Common myeloid progenitor, CD34-positive (primary cell): ENCODE measurements around the gene LMO1.

Experiments
- CTCF ChIA-PET: fragments of 350-600 bp; sonication (Branson Sonifier 250); formaldehyde crosslinking; loops from one replicate; lab custom pipeline; 2021; ENCODE audit warnings: antibody characterized with exemption; lab: Charles Lee
- POLR2A ChIA-PET: fragments of 350-600 bp; sonication (Branson Sonifier 250); formaldehyde crosslinking; loops from one replicate; lab custom pipeline; 2021; ENCODE audit warnings: antibody characterized with exemption; lab: Charles Lee
- DNase-seq, 3 donors: peaks; one replicate each; pipeline versions ENCODE4 v3.0.0 to v3.0.0-alpha.2; 2013
- H3K27ac ChIP-seq, 2 experiments: 1 replicate in 1 of 2; 2 replicates in 1 of 2; pipeline ENCODE4 v1.7.0; 2013; ENCODE audit warnings: inconsistent platforms in 2 of 2, low read length in 2 of 2, mild to moderate bottlenecking in 2 of 2, low read depth in 1 of 2, moderate library complexity in 1 of 2; ENCODE audit not compliant: severe bottlenecking in 2 of 2, insufficient read depth in 1 of 2, poor library complexity in 1 of 2
- H3K27me3 ChIP-seq, 5 experiments: replicated peaks in 2 of 5; 1 replicate in 3 of 5; 2 replicates in 2 of 5; pipeline versions ENCODE4 v1.6.1 to v1.7.0; 2013; ENCODE audit warnings: low read length in 4 of 5, mild to moderate bottlenecking in 2 of 5, moderate library complexity in 2 of 5, inconsistent platforms in 1 of 5; ENCODE audit not compliant: insufficient read depth in 5 of 5, control insufficient read depth in 4 of 5
- H3K36me3 ChIP-seq, 4 experiments: 1 replicate in 2 of 4; 2 replicates in 2 of 4; pipeline versions ENCODE4 v1.6.1 to v1.7.0; 2013; ENCODE audit warnings: low read length in 3 of 4, control low read depth in 1 of 4, mild to moderate bottlenecking in 1 of 4; ENCODE audit not compliant: control insufficient read depth in 4 of 4, insufficient read depth in 4 of 4
- H3K4me1 ChIP-seq, 4 experiments: 1 replicate in 3 of 4; 2 replicates in 1 of 4; pipeline versions ENCODE4 v1.6.1 to v1.7.1; 2013; ENCODE audit warnings: low read length in 3 of 4, mild to moderate bottlenecking in 3 of 4, control low read depth in 1 of 4, inconsistent platforms in 1 of 4, moderate library complexity in 1 of 4; ENCODE audit not compliant: control insufficient read depth in 4 of 4, insufficient read depth in 4 of 4; ENCODE audit errors: control extremely low read depth in 1 of 4
- H3K4me3 ChIP-seq, 7 experiments: 1 replicate in 4 of 7; 2 replicates in 3 of 7; pipeline versions ENCODE4 v1.5.1 to v1.7.0; 2013; ENCODE audit warnings: mild to moderate bottlenecking in 7 of 7, low read length in 6 of 7, moderate library complexity in 6 of 7, inconsistent platforms in 2 of 7, low read depth in 2 of 7, control low read depth in 1 of 7; ENCODE audit not compliant: insufficient read depth in 4 of 7, control insufficient read depth in 1 of 7; ENCODE audit errors: extremely low read depth in 1 of 7
- H3K9me3 ChIP-seq, 5 experiments: 1 replicate in 4 of 5; 2 replicates in 1 of 5; pipeline versions ENCODE4 v1.6.1 to v1.7.1; 2013; ENCODE audit warnings: low read length in 4 of 5, mild to moderate bottlenecking in 2 of 5, inconsistent platforms in 1 of 5, low read depth in 1 of 5, moderate library complexity in 1 of 5; ENCODE audit not compliant: control insufficient read depth in 4 of 5, insufficient read depth in 2 of 5; ENCODE audit errors: control extremely low read depth in 1 of 5
- WGBS: methylation state at CpG from one replicate; pipeline ENCODE4 v1.1.5; 2013; ENCODE audit not compliant: insufficient coverage; 5-methylcytosine and 5-hydroxymethylcytosine counted together

The LMO1 gene

GRCh38 chr11:8288824-8289491 lies 25.3 kb upstream of the LMO1 start:
- Histone ChIP-seq H3K27me3 (no peaks in the 10 kb centered on the region), H3K36me3 (no peaks in the 10 kb centered on the region), H3K4me3 (no peak overlapping the region), H3K9me3 (no peaks in the 10 kb centered on the region), H3K4me1 (peaks cover 0 to 3% (median under 1%) of the 10 kb centered on the region in 4 experiments), H3K27ac (no peak overlapping the region)
- WGBS, result 91% methylated on average over 11 of the region's 13 CpGs
- DNase-seq, result no peak
- POLR2A ChIA-PET, result no interaction called here
- CTCF ChIA-PET, result interaction anchor here (0.6 to 2.9 kb wide), 5 partner anchors 10 to 25 kb away, joined by 3 to 8 read pairs (median 3); partner anchors contain the start of gene LMO1

- POLR2A ChIA-PET, result no interaction called here
- no peaks in the 10 kb centered on the region for H3K36me3 ChIP-seq
- CTCF ChIA-PET, result interaction anchor here (1.1 to 2.9 kb wide), 4 partner anchors 10 to 29 kb away, joined by 3 to 8 read pairs (median 3); partner anchors contain the start of gene LMO1
- no peak overlapping the region for H3K27ac ChIP-seq
- H3K4me1 ChIP-seq, result peaks cover 0 to 8% (median 3%) of the 10 kb centered on the region in 4 experiments
- WGBS, result 67% methylated on average over 3 of the region's 3 CpGs
- no peak overlapping the region for H3K4me3 ChIP-seq
- no peak for DNase-seq
- peaks cover 0 to 2% (median 0%) of the 10 kb centered on the region in 5 experiments for H3K27me3 ChIP-seq
- H3K9me3 ChIP-seq, result no peaks in the 10 kb centered on the region
These were observed 24.6 kb upstream of the LMO1 start for GRCh38 chr11:8288166-8288772.

GRCh38 chr11:8287703-8288102 lies 24.0 kb upstream of the LMO1 start:
- peaks cover 0 to 4% (median 0%) of the 10 kb centered on the region in 5 experiments for H3K27me3 ChIP-seq
- H3K4me3 ChIP-seq, result no peak overlapping the region
- H3K9me3 ChIP-seq, result no peaks in the 10 kb centered on the region
- no peak for DNase-seq
- no peaks in the 10 kb centered on the region for H3K36me3 ChIP-seq
- peaks cover 0 to 12% (median 4%) of the 10 kb centered on the region in 4 experiments for H3K4me1 ChIP-seq
- POLR2A ChIA-PET, result no interaction called here
- H3K27ac ChIP-seq, result no peak overlapping the region
- CTCF ChIA-PET, result interaction anchor here (1.1 to 2.9 kb wide), 4 partner anchors 9 to 30 kb away, joined by 3 to 8 read pairs (median 3); partner anchors contain the start of gene LMO1

DNA sequence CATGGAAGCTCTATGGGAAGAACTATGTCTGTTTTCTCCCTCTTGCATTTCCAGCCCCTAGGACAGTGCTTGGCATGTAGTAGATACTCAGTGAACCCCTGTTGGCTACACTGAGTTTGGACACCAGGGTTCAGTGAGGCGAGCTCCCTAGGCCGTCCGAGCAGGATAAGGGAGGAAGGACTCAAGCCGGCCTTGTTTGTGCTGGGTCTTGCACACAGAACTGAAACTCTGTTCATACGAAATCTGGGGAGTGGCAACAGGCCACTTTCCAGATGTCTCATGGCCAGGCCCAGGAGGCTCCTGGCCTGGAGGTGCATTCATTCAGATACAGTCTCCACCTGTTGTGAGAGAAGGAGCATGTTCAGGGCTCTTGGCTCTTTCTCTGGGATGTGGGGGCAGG lies 23.6 kb upstream of the LMO1 start:
- Histone ChIP-seq H3K9me3 (no peaks in the 10 kb centered on the region), H3K4me3 (no peak overlapping the region), H3K27me3 (peaks cover 0 to 5% (median 0%) of the 10 kb centered on the region in 5 experiments), H3K36me3 (no peaks in the 10 kb centered on the region), H3K27ac (no peak overlapping the region), H3K4me1 (peaks cover 0 to 12% (median 4%) of the 10 kb centered on the region in 4 experiments)
- WGBS, result 97% methylated on average over 5 of the region's 5 CpGs
- ChIA-PET CTCF (interaction anchor here (1.1 to 2.9 kb wide), 4 partner anchors 9 to 30 kb away, joined by 3 to 8 read pairs (median 3); partner anchors contain the start of gene LMO1), POLR2A (no interaction called here)
- DNase-seq, result no peak

DNA sequence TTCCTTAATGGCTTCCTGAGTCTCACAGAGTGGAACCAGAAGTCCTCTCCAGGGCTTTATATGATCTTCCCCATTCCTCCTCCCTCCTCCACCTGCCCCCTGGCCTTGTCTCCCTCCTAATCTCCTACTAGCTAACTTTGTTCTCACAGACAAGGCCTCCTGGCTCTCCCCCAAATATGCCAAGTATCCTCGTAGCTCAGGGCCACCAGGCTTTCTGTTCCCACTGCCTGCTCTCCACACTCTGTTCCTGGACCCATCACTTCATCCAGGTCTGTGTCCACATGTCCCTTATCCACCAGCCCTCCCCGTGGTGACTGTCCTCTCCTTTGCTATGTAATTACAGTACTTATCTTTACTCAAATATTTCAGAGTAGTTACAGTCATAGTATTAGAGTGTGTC lies 23.2 kb upstream of the LMO1 start:
- no peak for DNase-seq
- Histone ChIP-seq H3K36me3 (no peaks in the 10 kb centered on the region), H3K4me3 (no peak overlapping the region), H3K27me3 (peaks cover 0 to 5% (median 0%) of the 10 kb centered on the region in 5 experiments), H3K27ac (no peak overlapping the region), H3K4me1 (peaks cover 0 to 12% (median 4%) of the 10 kb centered on the region in 4 experiments), H3K9me3 (no peaks in the 10 kb centered on the region)
- WGBS, result 90% methylated on average over 1 of the region's 2 CpGs
- CTCF ChIA-PET, result no interaction called here
- POLR2A ChIA-PET, result interaction anchor here (0.7 kb wide), 1 partner anchor 26 kb away, joined by 3 read pairs; no protein-coding TSS in a partner anchor

- H3K36me3 ChIP-seq, result no peaks in the 10 kb centered on the region
- CTCF ChIA-PET, result no interaction called here
- H3K4me3 ChIP-seq, result no peak overlapping the region
- POLR2A ChIA-PET, result no interaction called here
- H3K9me3 ChIP-seq, result no peaks in the 10 kb centered on the region
- DNase-seq, result no peak
- H3K27ac ChIP-seq, result no peak overlapping the region
- H3K4me1 ChIP-seq, result peaks cover 0 to 12% (median 4%) of the 10 kb centered on the region in 4 experiments
- peaks cover 0 to 5% (median 0%) of the 10 kb centered on the region in 5 experiments for H3K27me3 ChIP-seq
- 93% methylated on average over 3 of the region's 4 CpGs for WGBS
These were observed 22.1 kb upstream of the LMO1 start for GRCh38 chr11:8285796-8286195.

DNA sequence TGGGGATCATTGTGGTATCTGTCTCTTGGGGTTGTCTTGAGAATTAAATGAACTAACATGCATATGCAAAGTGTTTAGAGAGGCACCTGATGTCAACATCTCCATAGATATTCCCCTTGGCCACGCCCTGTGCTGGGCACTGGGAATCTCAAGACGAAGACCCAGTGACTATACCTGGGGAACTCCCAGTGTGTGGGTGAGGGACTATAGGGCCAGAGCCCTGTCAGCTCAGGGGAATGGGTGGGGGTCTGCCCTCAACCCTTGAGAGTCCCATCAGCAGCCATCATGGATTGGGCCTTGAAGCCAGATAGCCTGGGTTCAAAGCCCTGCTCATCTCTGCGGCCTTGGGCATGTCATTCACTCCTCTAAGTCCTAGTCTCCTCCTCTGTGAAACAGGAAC lies 21.6 kb upstream of the LMO1 start:
- Histone ChIP-seq H3K4me1 (peaks cover 0 to 12% (median 4%) of the 10 kb centered on the region in 4 experiments), H3K27ac (no peak overlapping the region), H3K27me3 (peaks cover 0 to 5% (median 0%) of the 10 kb centered on the region in 5 experiments), H3K4me3 (no peak overlapping the region), H3K36me3 (no peaks in the 10 kb centered on the region), H3K9me3 (no peaks in the 10 kb centered on the region)
- no CpG with 5 or more reads among the region's 3 CpGs for WGBS
- ChIA-PET CTCF (no interaction called here), POLR2A (no interaction called here)
- no peak for DNase-seq
